ENCODE measurements around the gene RHEX. TPM values are rescaled to one million over a fixed set of nuclear protein-coding genes. Genes with fewer than 3 reads are reported as not detected.

RHEX gene
- total RNA-seq, 1 experiment from 2014 or later, result not detected

DNA sequence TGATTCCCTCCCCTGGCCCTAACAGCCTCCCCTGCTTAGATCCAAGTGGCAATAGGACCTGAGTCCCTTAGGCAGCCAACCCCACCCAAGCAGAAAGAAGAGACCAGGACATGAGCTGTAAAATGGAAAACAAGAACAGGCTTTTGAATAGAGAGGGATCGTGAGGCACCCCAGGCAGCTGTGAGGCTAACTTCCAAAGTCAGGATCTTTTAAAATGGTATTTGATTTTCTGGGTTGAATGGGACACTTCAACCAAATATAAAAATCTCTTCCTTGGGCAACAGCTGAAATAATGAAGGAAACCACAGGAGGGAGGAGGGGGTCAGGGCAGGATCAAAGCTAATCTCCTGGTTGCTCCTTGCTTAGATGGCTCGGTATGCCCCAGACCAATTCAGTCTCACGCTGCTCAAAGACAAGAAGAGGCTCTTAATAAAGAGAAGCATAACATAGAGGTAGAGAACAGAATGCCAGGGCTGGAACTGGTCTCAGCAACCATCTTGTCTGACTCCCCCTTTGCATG lies 92.9 kb downstream of the RHEX start:
- DNase-seq (ENCODE audit: extremely low read depth, low read depth), result no peak

Small RNA genes lying within 50 kb of the gene (small RNA-seq; reads per million reads assigned to genes)
- gene RF00271, result 0 to 0.02 reads per million in 2 experiments

Other genes starting within 250 kb of the RHEX start
- 26.4 TPM in 2 replicates for gene SLC41A1, start 240.0 kb upstream of the RHEX start, total RNA-seq (2014; rRNA removed; shearing (Covaris generic))
- gene PM20D1, start 203.0 kb upstream of the RHEX start, total RNA-seq (2014; rRNA removed; shearing (Covaris generic)), result not detected in 2 replicates
- gene SLC26A9, start 109.7 kb upstream of the RHEX start, total RNA-seq (2014; rRNA removed; shearing (Covaris generic)), result 0.02 and 0.06 TPM in 2 replicates
- not detected in 2 replicates for gene RAB7B, start 49.8 kb upstream of the RHEX start, total RNA-seq (2014; rRNA removed; shearing (Covaris generic))
- gene CTSE, start 29.3 kb upstream of the RHEX start, total RNA-seq (2014; rRNA removed; shearing (Covaris generic)), result not detected in 2 replicates
- gene AVPR1B, start 64.2 kb downstream of the RHEX start, total RNA-seq (2014; rRNA removed; shearing (Covaris generic)), result not detected in 2 replicates
- 26.8 and 34.6 TPM in 2 replicates for gene FAM72A, start 149.7 kb downstream of the RHEX start, total RNA-seq (2014; rRNA removed; shearing (Covaris generic))
- gene SRGAP2, start 150.4 kb downstream of the RHEX start, total RNA-seq (2014; rRNA removed; shearing (Covaris generic)), result 27.9 and 35.4 TPM in 2 replicates